ENCODE measurements around the gene EXT2.

GRCh38 chr11:44250421-44250820 lies 154.9 kb downstream of the EXT2 start:
- TF ChIP-seq CTCF (IDR thresholded peaks at IDR 0.05): no peak
- no peak for TF ChIP-seq POLR2AphosphoS5 (IDR thresholded peaks at IDR 0.05)
- TF ChIP-seq POLR2A (IDR thresholded peaks at IDR 0.05): no peak
- no peak for TF ChIP-seq EP300 (IDR thresholded peaks at IDR 0.05)
